ENCODE results near the gene PLCL2.

GRCh38 chr3:16928386-16929132, 43.8 kb downstream of the PLCL2 start:
- TF ChIP-seq CTCF (IDR thresholded peaks at IDR 0.05; ENCODE audit: low read depth, low read length) (no peak), MYC (IDR thresholded peaks at IDR 0.05; ENCODE audit: low read depth, low read length) (no peak), POLR2A (IDR thresholded peaks at IDR 0.05; ENCODE audit: extremely low read depth, insufficient read length) (no peak), MAX (IDR thresholded peaks at IDR 0.05; ENCODE audit: low read depth, low read length) (no peak)

Measured in NB4 (cell line).